Activated CD4-positive, alpha-beta T cell treated with anti-CD3 and anti-CD28 coated beads, Interleukin-2, amount 10 ng/mL, durations not matched to agents 7 days and 5 days (primary cell): ENCODE measurements around the gene CDC20. TPM values are rescaled to one million over a fixed set of nuclear protein-coding genes. Genes with fewer than 3 reads are reported as not detected.
"Not testable (repeated sequence)": the region's sequence is repeated elsewhere in the genome, so short reads cannot be mapped to it uniquely, and the experiment has no call there.

Experiments used
- CTCF ChIA-PET: fragments of 350-600 bp; sonication (Branson Sonifier 250); formaldehyde crosslinking; loops from one replicate; lab custom pipeline; 2021; ENCODE audit warnings: antibody characterized with exemption; lab: Charles Lee
- POLR2A ChIA-PET: fragments of 350-600 bp; sonication (Branson Sonifier 250); formaldehyde crosslinking; loops from one replicate; lab custom pipeline; 2021; ENCODE audit warnings: antibody characterized with exemption; lab: Charles Lee
- DNase-seq: peaks from one replicate; pipeline ENCODE4 v3.0.0-alpha.2; 2020
- H3K27ac Mint-ChIP-seq: one replicate; pipeline ENCODE4 v1.8.0; 2021; ENCODE audit warnings: mild to moderate bottlenecking, moderate library complexity, mixed read lengths
- H3K27me3 Mint-ChIP-seq: one replicate; pipeline ENCODE4 v1.8.0; 2021; ENCODE audit warnings: mixed read lengths
- H3K36me3 Mint-ChIP-seq: one replicate; pipeline ENCODE4 v1.8.0; 2021; ENCODE audit warnings: low read depth, mixed read lengths
- H3K4me1 Mint-ChIP-seq: one replicate; pipeline ENCODE4 v1.8.0; 2021; ENCODE audit warnings: mixed read lengths
- H3K4me3 Mint-ChIP-seq: one replicate; pipeline ENCODE4 v1.8.0; 2021; ENCODE audit warnings: mild to moderate bottlenecking, moderate library complexity, mixed read lengths
- H3K9me3 Mint-ChIP-seq: one replicate; pipeline ENCODE4 v1.8.0; 2021; ENCODE audit warnings: mixed read lengths
- total RNA-seq, 2 experiments: library from RNA; stranded (reverse); gene quantifications; one replicate each; pipeline ENCODE4 v1.2.3, GENCODE V29; 2021

CDC20 gene
- total RNA-seq, 2 experiments from 2014 or later = 176 to 188 TPM

DNA sequence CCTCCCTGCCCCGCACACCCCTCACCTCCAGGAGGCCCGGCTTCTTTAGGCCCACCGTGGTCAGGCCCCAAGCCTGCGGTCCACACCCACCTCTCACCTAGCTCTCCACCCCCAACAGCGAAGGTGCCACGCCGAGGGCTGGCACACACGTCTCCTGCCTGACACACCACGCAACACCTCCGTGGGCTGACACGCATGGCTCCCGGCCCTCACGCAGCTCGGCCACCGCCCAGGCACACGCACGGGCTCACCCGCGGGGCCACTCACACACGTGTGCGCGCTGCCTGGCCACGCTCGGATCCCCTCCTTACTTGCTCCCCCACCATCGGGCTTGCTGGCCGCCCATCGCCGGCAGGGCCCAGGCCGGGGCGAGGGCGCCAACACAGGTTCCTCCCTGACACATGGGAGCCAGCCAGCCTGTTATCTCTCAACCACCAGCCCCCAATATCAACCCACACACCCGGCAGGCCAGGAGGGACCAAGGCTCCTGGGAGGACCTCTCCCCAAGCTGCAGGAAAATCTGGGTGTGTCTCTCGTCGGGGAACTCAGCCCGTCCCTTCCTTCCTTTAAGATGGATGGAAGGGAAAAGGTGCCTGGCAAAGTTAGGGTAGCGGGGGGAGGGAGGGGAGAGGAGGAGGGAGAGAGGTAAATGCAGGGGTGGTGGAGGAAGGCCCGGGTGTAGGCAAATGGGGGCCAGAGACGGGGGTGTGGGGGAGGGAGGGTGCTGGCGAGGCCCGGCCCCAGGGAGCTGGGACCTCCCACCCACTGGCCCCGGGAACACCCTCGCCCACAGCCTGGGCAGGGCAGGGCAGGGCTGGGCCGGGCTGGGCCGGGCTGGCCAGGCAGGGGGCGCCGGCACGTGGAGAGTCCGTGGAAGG, 8.5 kb downstream of the CDC20 start:
- peak overlapping the region; percentile 94 for H3K4me3 Mint-ChIP-seq
- H3K4me1 Mint-ChIP-seq = peaks cover 48% of the 10 kb centered on the region
- H3K27ac Mint-ChIP-seq = peak overlapping the region; percentile 91
- peaks cover 43% of the 10 kb centered on the region for H3K36me3 Mint-ChIP-seq
- H3K9me3 Mint-ChIP-seq = no peaks in the 10 kb centered on the region
- ChIA-PET POLR2A (interaction anchor here (0.5 to 1.6 kb wide), 4 partner anchors 9 to 650 kb away, joined by 3 to 5 read pairs (median 4); partner anchors contain the start of genes CDC20 and KDM4A), CTCF (interaction anchor here (1.0 to 1.5 kb wide), 8 partner anchors 7 to 23 kb away, joined by 3 to 5 read pairs (median 3); partner anchors contain the start of genes CDC20, MED8 and SZT2)
- no peaks in the 10 kb centered on the region for H3K27me3 Mint-ChIP-seq
- DNase-seq = peak; percentile 31

DNA sequence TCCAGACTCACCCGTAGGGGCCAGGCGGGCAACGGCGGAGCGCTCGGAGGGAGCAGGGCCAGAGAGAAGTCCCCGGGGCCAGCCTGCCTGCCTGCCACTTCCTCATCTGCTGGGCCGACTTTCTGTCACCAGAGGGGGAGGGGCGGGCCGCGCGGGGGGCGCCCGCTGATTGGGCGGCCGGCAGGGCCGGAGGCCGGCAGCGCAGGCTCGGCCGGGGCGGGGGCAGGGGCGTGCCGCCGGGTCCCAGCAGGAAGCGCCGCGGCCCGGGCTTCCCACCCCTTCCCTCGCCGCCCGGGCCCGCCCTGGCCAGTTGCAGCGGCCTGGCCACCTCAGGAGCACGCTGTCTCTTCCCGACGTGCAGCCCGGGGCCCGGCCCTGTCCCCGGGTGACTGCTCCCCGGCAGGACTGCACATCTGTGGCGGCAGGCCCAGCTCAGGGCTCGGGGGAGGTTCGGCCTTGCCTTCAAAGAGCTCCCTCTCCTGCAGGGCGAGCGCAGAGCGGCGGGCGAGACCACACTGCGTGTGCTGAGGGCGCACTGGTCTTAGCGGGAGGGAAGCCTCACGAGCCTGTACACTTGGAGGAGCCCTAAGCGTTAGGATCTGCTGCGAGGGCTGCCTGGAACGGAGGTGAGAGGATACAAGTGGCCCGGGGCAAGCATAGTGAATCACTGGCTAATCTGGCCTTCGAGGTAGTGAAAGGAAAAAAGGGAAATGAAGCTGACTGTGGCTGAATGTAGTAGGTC, 9.3 kb downstream of the CDC20 start, which contains the start of gene ELOVL1:
Gene ELOVL1 (minus strand): TSS at position 108 of the 742 bp plus-strand sequence. CDS start 2,402 bp downstream, outside the sequence.
- Mint-ChIP-seq H3K4me3 (peak within 1 kb of the TSS; percentile 94), H3K27ac (peak within 1 kb of the TSS; percentile 95), H3K9me3 (no peaks in the 10 kb centered on the region), H3K27me3 (no peaks in the 10 kb centered on the region), H3K36me3 (peaks cover 36% of the 10 kb centered on the region), H3K4me1 (peaks cover 44% of the 10 kb centered on the region)
- ChIA-PET CTCF (interaction anchor here (0.8 to 1.4 kb wide), 9 partner anchors 8 to 22 kb away, joined by 3 to 5 read pairs (median 3); partner anchors contain the start of genes CDC20, MED8 and SZT2), POLR2A (interaction anchor here (0.5 to 1.6 kb wide), 4 partner anchors 8 to 282 kb away, joined by 3 to 5 read pairs (median 3); partner anchors contain the start of genes CDC20 and KDM4A)
- DNase-seq = peak; percentile 90

DNA sequence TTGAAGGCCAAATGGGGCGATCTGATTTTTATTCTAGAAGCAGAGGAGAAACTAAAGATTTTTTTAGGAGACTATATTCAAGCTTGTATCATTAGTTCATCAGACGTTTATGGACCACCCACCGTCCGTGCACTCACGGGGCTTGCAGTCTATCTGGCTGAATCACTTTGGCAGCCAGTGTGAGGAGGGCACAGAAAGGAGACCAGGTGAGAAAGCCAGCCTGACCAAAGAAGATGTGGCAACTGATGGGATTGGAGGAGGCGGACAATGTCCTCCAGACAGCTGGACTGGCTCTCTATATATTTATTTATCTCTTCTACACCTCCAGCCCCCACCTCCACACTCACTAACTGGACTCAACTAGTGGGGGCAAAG, 9.9 kb downstream of the CDC20 start:
- peaks cover 41% of the 10 kb centered on the region for H3K4me1 Mint-ChIP-seq
- H3K27ac Mint-ChIP-seq = peak overlapping the region; percentile 95
- peak overlapping the region; percentile 94 for H3K4me3 Mint-ChIP-seq
- POLR2A ChIA-PET = interaction anchor here (0.9 to 1.6 kb wide), 2 partner anchors 9 to 20 kb away, joined by 3 read pairs; no protein-coding TSS in a partner anchor
- no peak for DNase-seq
- CTCF ChIA-PET = interaction anchor here (0.8 to 1.4 kb wide), 7 partner anchors 9 to 21 kb away, joined by 3 to 5 read pairs (median 3); partner anchors contain the start of genes MED8 and SZT2
- no peaks in the 10 kb centered on the region for H3K9me3 Mint-ChIP-seq
- H3K27me3 Mint-ChIP-seq = no peaks in the 10 kb centered on the region
- peaks cover 34% of the 10 kb centered on the region for H3K36me3 Mint-ChIP-seq

DNA sequence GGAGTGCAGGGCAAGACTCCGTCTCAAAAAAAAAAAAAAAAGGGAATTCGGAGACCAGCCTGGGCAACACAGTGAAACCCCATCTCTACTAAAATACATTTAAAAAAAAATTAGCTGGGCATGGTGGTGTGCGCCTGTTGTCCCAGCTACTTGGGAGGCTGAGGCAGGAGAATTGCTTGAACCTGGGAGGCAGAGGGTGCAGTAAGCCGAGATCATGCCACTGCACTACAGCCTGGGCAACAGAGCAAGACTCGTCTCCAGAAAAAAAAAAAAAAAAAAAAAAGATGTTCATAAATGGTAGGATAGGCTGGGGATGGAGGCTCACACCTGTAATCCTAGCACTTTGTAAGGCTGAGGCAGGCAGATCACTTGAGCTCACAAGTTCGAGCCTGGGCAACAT, 11.0 kb downstream of the CDC20 start:
- POLR2A ChIA-PET = not testable (repeated sequence)

DNA sequence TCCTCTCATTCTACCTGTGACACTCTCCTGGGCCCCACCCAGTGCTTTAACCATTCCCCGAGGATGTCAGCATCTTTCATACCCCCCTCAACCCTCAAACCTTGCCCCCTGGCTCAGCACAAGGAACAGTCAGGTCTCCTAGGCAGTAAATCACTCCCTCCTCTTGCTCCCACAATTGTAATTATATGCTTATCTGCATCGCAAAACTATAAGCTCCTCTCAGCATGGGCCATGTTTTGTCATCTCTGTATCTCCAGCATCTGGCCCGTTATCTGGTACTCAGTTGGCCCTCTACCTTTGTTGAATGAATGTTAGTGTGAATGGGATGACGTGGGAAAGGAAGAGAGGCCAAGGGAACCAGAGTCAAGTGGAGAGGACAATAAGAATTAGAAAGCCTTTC, 11.8 kb downstream of the CDC20 start:
- no peak overlapping the region for H3K4me3 Mint-ChIP-seq
- ChIA-PET CTCF (interaction anchor here (0.6 to 0.9 kb wide), 4 partner anchors 8 to 1361 kb away, joined by 3 to 5 read pairs (median 4); no protein-coding TSS in a partner anchor), POLR2A (no interaction called here)
- H3K27ac Mint-ChIP-seq = no peak overlapping the region
- no peaks in the 10 kb centered on the region for H3K27me3 Mint-ChIP-seq
- H3K36me3 Mint-ChIP-seq = peaks cover 16% of the 10 kb centered on the region
- peaks cover 31% of the 10 kb centered on the region for H3K4me1 Mint-ChIP-seq
- no peaks in the 10 kb centered on the region for H3K9me3 Mint-ChIP-seq
- DNase-seq = no peak

More for the DNA sequence above, 11.0 kb downstream of the CDC20 start:
- not testable (repeated sequence) for H3K27ac Mint-ChIP-seq, DNase-seq, H3K9me3 Mint-ChIP-seq, H3K4me3 Mint-ChIP-seq, H3K27me3 Mint-ChIP-seq
- CTCF ChIA-PET = interaction anchor here (0.6 to 0.9 kb wide), 4 partner anchors 9 to 1362 kb away, joined by 3 to 5 read pairs (median 3); no protein-coding TSS in a partner anchor
- H3K36me3 Mint-ChIP-seq = peaks cover 24% of the 10 kb centered on the region
- H3K4me1 Mint-ChIP-seq = peaks cover 38% of the 10 kb centered on the region

DNA sequence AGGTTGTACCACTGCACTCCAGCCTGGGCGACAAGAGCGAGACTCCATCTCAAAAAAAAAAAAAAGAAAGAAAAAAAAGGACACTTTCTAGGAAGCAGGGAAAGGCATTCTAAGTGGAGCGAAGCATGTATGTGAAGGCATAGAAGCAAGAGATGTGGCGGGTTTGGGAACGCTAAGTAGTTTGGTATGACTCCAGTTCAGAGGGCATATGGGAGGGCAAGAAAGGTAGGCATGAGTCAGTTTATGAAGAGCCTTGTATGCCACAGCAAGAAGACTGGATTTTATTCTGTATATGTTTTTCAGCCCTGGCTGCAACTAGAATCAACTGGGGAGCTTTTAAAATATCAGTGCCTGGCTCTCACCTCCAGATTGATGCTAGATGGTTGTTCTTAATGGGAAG, 13.4 kb downstream of the CDC20 start:
- DNase-seq = no peak
- H3K4me3 Mint-ChIP-seq = no peak overlapping the region
- H3K27me3 Mint-ChIP-seq = no peaks in the 10 kb centered on the region
- no peak overlapping the region for H3K27ac Mint-ChIP-seq
- no peaks in the 10 kb centered on the region for H3K9me3 Mint-ChIP-seq
- peaks cover 7% of the 10 kb centered on the region for H3K36me3 Mint-ChIP-seq
- peaks cover 16% of the 10 kb centered on the region for H3K4me1 Mint-ChIP-seq
- ChIA-PET CTCF (interaction anchor here (0.9 kb wide), 1 partner anchor 42 kb away, joined by 4 read pairs; no protein-coding TSS in a partner anchor), POLR2A (no interaction called here)

DNA sequence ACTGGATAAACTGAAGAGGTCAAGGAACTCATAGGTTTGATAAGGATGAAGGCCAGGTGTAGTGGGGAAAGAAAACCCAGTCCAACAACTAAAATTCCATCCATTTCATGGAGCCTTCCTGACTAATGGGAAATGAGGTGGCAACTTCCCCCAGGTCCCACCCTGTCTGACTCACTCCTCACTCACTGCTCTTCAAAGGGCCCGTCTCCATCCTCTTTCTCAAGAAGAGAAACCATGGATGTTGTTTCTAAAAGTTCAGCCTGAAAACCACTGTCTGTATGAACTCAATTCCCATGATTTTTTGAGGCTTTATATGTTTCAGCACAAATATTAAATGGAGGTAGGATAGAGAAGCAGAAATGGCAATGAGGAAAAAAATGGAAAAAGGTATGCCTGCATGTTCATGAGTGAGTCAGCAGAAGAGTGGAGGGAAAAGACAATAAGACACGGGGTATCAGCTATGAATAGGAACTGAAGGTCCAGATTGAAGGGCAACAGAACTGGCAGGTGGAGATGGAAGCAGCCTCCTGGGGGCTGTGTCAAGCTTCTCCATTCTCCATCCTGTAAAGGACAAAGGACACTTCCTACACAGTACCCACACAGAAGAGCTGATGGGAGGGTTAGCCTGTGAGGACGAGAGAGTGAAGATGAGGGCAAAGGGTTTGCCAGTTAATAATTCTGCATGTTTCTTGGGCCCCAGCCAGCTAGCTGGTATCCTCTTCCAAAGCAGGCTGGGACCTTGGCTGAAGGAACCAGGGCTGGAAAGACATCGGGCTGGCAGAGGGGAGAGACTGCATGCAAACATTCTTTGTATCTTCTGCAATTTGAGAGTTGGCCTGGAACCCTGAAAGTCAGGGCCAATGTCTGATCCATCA, 14.5 kb downstream of the CDC20 start:
- Mint-ChIP-seq H3K27ac (no peak overlapping the region), H3K4me3 (no peak overlapping the region), H3K27me3 (no peaks in the 10 kb centered on the region), H3K4me1 (peaks cover 14% of the 10 kb centered on the region), H3K36me3 (peaks cover 4% of the 10 kb centered on the region), H3K9me3 (no peaks in the 10 kb centered on the region)
- ChIA-PET POLR2A (no interaction called here), CTCF (interaction anchor here (0.7 kb wide), 1 partner anchor 10 kb away, joined by 5 read pairs; no protein-coding TSS in a partner anchor)
- DNase-seq = no peak

DNA sequence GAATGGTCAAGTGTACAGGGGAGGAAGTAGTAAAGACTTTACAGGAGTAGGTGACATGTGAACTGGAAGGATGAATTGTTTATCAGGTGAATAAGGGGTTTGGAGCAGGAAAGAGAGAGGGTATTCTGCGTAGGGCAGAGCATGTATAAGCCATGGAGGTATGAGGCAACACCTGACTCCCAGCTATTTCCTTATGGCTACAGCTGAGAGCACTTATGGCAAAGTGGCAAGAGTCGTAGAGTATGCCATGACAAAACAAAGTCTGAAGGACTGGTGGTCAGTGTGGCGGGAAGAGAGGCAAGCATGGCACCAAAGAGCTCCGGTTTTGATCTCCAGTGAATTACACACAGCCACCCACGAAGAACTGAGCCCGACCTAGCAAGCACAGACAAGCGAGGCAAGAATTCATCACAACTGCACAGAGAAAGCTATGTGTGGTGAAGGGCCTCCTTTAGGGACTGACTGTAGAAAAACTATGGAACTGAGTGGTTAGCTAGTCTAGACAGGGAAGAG, 18.0 kb downstream of the CDC20 start:
- Mint-ChIP-seq H3K9me3 (no peaks in the 10 kb centered on the region), H3K4me1 (peaks cover 9% of the 10 kb centered on the region), H3K4me3 (no peak overlapping the region), H3K36me3 (peaks cover 17% of the 10 kb centered on the region), H3K27ac (no peak overlapping the region), H3K27me3 (no peaks in the 10 kb centered on the region)
- DNase-seq = no peak
- ChIA-PET CTCF (interaction anchor here (0.7 to 1.7 kb wide), 3 partner anchors 11 to 150 kb away, joined by 3 to 5 read pairs (median 3); partner anchors contain the start of genes MED8 and SZT2), POLR2A (no interaction called here)

DNA sequence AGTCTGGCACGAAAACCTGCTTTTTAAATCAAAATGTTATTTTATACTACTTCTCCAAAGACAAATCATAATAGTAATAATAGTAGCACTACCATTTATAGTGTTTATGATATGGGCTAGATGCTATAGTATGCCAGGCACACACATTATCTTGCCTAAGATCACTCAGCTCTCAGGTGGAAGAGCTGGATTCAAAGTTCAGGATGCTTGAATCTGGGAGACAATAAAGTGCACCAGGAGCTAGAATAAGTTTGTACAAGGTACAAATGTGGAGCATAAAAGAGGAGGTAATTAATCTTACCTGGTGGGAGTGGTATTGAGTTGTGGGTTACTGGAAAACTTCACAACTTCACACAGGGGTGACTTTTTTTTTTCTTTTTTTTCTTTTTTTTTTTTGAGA, 19.1 kb downstream of the CDC20 start:
- Mint-ChIP-seq H3K27ac (no peak overlapping the region), H3K4me1 (peaks cover 12% of the 10 kb centered on the region), H3K4me3 (no peak overlapping the region), H3K9me3 (no peaks in the 10 kb centered on the region), H3K27me3 (no peaks in the 10 kb centered on the region), H3K36me3 (peaks cover 24% of the 10 kb centered on the region)
- ChIA-PET POLR2A (interaction anchor here (0.6 kb wide), 1 partner anchor 409 kb away, joined by 3 read pairs; no protein-coding TSS in a partner anchor), CTCF (interaction anchor here (1.3 kb wide), 1 partner anchor 18 kb away, joined by 3 read pairs; no protein-coding TSS in a partner anchor)
- no peak for DNase-seq

DNA sequence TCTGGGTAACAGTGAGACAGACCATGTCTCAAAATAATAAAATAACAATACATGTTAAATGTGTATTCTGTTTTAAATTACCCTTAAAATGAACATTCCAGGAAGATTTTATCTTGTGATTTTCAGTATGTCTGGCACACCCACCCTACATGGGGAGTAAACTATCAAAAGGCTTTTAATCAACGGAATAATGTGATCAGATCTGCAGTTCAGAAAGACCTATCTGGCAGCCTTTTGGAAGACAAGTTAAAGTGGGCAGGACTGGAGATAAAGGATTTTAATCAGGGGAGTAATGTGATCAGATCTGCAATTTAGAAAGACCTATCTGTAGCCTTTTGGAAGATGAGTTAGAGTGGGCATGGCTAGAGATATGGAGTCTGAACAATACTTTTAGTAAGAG, 20.7 kb downstream of the CDC20 start:
- Mint-ChIP-seq H3K27ac (no peak overlapping the region), H3K4me3 (no peak overlapping the region), H3K4me1 (peaks cover 12% of the 10 kb centered on the region), H3K27me3 (no peaks in the 10 kb centered on the region), H3K9me3 (no peaks in the 10 kb centered on the region), H3K36me3 (peaks cover 33% of the 10 kb centered on the region)
- ChIA-PET POLR2A (no interaction called here), CTCF (interaction anchor here (0.7 kb wide), 1 partner anchor 9 kb away, joined by 3 read pairs; no protein-coding TSS in a partner anchor)
- no peak for DNase-seq

DNA sequence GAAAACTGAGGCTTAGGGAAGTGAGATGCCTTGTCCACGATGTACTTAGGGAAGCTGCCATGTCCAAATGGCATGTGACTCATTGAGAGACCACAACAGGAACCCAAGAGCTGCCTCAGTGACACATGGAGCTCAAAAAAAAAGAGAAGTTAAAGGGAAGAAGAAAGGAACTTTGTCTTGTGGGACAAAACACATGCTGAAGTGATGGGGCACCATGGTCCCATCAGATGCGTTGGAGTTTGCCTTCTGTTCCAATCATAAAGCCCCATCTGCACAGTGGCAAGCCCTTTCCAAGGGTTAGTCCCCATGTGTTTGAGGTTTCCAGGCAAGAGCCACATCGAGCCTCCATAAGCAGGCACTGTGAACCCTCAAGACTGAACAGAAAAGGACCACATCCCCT, 22.8 kb downstream of the CDC20 start:
- ChIA-PET POLR2A (no interaction called here), CTCF (interaction anchor here (1.0 to 1.4 kb wide), 5 partner anchors 9 to 33 kb away, joined by 3 to 4 read pairs (median 3); partner anchors contain the start of gene CDC20)
- peaks cover 47% of the 10 kb centered on the region for H3K36me3 Mint-ChIP-seq
- no peak for DNase-seq
- H3K9me3 Mint-ChIP-seq = no peaks in the 10 kb centered on the region
- H3K4me3 Mint-ChIP-seq = no peak overlapping the region
- H3K27me3 Mint-ChIP-seq = no peaks in the 10 kb centered on the region
- H3K27ac Mint-ChIP-seq = no peak overlapping the region
- H3K4me1 Mint-ChIP-seq = peaks cover 12% of the 10 kb centered on the region
